PC-9 (cell line): Measurements from ENCODE around the gene SRSF4.

Source experiments
- EZH2 ChIP-seq: fragments of 200-600 bp; sonication (generic); IDR thresholded peaks from 2 replicates; pipeline ENCODE4 v1.8.0; 2017; ENCODE audit warnings: antibody characterized with exemption, low read depth
- TF ChIP-seq, protein P1 (sequence below): fragments of 200-600 bp; sonication (generic); conservative IDR thresholded peaks from 2 replicates; pipeline ENCODE4 v1.6.1; 2017; ENCODE audit warnings: mixed run types, antibody characterized with exemption, mild to moderate bottlenecking, moderate library complexity

GRCh38 chr1:29120367-29120766, 61.3 kb downstream of the SRSF4 start:
- TF ChIP-seq, protein P1, sequence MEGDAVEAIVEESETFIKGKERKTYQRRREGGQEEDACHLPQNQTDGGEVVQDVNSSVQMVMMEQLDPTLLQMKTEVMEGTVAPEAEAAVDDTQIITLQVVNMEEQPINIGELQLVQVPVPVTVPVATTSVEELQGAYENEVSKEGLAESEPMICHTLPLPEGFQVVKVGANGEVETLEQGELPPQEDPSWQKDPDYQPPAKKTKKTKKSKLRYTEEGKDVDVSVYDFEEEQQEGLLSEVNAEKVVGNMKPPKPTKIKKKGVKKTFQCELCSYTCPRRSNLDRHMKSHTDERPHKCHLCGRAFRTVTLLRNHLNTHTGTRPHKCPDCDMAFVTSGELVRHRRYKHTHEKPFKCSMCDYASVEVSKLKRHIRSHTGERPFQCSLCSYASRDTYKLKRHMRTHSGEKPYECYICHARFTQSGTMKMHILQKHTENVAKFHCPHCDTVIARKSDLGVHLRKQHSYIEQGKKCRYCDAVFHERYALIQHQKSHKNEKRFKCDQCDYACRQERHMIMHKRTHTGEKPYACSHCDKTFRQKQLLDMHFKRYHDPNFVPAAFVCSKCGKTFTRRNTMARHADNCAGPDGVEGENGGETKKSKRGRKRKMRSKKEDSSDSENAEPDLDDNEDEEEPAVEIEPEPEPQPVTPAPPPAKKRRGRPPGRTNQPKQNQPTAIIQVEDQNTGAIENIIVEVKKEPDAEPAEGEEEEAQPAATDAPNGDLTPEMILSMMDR = no peak
- TF ChIP-seq EZH2 = no peak
